Measurements from ENCODE around the gene NAPA.

The NAPA gene

GRCh38 chr19:47445937-47446402 lies 68.9 kb downstream of the NAPA start:
- in situ Hi-C loops (cut with MboI; ENCODE audit: low sequenced_read_pairs, unreplicated experiment), result no loop called here
- TF ChIP-seq, protein P1, sequence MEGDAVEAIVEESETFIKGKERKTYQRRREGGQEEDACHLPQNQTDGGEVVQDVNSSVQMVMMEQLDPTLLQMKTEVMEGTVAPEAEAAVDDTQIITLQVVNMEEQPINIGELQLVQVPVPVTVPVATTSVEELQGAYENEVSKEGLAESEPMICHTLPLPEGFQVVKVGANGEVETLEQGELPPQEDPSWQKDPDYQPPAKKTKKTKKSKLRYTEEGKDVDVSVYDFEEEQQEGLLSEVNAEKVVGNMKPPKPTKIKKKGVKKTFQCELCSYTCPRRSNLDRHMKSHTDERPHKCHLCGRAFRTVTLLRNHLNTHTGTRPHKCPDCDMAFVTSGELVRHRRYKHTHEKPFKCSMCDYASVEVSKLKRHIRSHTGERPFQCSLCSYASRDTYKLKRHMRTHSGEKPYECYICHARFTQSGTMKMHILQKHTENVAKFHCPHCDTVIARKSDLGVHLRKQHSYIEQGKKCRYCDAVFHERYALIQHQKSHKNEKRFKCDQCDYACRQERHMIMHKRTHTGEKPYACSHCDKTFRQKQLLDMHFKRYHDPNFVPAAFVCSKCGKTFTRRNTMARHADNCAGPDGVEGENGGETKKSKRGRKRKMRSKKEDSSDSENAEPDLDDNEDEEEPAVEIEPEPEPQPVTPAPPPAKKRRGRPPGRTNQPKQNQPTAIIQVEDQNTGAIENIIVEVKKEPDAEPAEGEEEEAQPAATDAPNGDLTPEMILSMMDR (IDR thresholded peaks at IDR 0.05; ENCODE audit: borderline replicate concordance, control extremely low read depth, extremely low read depth, insufficient read depth, missing control alignments), result no peak
- no peak for DNase-seq (ENCODE audit: low spot score)

DNA sequence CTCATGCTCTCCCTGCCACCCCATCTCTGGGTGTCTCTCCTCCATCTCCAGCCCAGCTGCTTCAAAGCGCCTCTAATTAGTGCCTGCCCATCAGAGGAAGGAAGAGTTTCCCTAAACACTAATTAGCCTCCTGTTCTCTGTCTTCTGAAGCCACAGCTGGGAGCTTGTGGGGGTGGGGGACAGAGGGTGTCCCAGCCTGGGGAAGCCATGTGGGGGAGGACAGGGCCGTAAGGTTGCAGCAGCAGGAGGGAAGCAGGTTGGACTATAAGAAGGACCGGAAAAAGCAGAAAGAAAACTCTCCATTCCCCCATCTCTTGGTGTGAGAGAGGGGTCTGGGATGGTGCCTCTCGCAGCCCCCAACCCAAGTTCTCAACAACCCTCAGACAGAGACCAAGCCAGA lies 69.3 kb downstream of the NAPA start:
- no peak for DNase-seq (ENCODE audit: low spot score)
- in situ Hi-C loops (cut with MboI; ENCODE audit: low sequenced_read_pairs, unreplicated experiment), result no loop called here
- TF ChIP-seq, protein P1 (IDR thresholded peaks at IDR 0.05; ENCODE audit: borderline replicate concordance, control extremely low read depth, extremely low read depth, insufficient read depth, missing control alignments), result no peak

DNA sequence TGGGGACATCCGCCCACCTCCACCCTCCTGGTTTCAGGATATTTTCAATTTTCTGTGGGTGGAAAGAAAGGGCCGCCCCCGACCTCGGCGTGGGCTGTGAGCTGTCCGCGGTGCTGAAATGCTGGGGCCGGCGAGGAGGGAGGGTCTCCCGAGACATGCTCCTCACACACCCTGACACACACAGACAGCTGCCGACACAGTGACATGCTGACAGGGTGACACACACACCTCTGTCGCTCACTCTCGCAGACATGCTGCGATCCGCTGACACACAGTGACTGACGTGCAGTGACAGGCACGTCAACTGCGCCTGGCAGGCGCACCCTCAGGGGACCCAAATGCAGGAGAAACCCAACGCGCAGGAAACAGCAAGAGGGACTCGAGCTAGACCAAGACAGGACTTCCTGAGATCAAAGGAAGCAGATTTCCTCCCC lies 70.5 kb downstream of the NAPA start:
- TF ChIP-seq, protein P1 (IDR thresholded peaks at IDR 0.05; ENCODE audit: borderline replicate concordance, control extremely low read depth, extremely low read depth, insufficient read depth, missing control alignments), result no peak
- DNase-seq (ENCODE audit: low spot score), result no peak
- in situ Hi-C loops (cut with MboI; ENCODE audit: low sequenced_read_pairs, unreplicated experiment), result no loop called here

DNA sequence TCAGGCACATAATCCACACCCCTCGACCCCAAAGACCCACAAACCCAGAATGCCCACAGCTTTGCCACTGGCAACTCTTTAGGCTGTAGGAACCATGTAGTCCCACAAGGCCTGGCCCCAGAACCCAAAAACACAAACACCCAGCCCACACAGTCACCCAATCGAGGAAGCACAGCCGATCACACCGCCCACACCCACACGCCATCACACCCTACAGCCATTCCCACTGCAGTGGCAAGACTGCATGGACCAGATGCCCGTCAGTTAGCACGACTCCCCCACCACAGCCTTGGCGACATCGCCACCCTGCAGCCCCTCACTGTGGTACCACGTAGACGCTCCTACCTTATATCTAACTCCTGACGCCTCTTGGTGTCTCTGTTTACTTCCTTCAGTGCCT lies 71.5 kb downstream of the NAPA start:
- in situ Hi-C loops (cut with MboI; ENCODE audit: low sequenced_read_pairs, unreplicated experiment), result no loop called here
- no peak for DNase-seq (ENCODE audit: low spot score)
- TF ChIP-seq, protein P1 (IDR thresholded peaks at IDR 0.05; ENCODE audit: borderline replicate concordance, control extremely low read depth, extremely low read depth, insufficient read depth, missing control alignments), result no peak

GRCh38 chr19:47438793-47439220 lies 76.1 kb downstream of the NAPA start:
- DNase-seq (ENCODE audit: low spot score), result no peak
- TF ChIP-seq, protein P1 (IDR thresholded peaks at IDR 0.05; ENCODE audit: borderline replicate concordance, control extremely low read depth, extremely low read depth, insufficient read depth, missing control alignments), result no peak
- in situ Hi-C loops (cut with MboI; ENCODE audit: low sequenced_read_pairs, unreplicated experiment), result loop anchor here (5.0 kb wide), 1 partner anchor 263 kb away; no protein-coding TSS in a partner anchor
